HG03342 (cell line): ENCODE results near the gene TXNRD1.

ENCODE experiments used
- ATAC-seq: cut with Tn5 transposase; IDR thresholded peaks from one replicate; pipeline ENCODE4 v1.9.1; 2021; ENCODE audit warnings: mild to moderate bottlenecking, moderate library complexity; ENCODE audit not compliant: unreplicated experiment

The TXNRD1 gene

GRCh38 chr12:104299842-104300481, 84.4 kb downstream of the TXNRD1 start:
- no peak for ATAC-seq

GRCh38 chr12:104303538-104304151, 88.1 kb downstream of the TXNRD1 start, which contains the start of gene EID3:
Gene EID3, plus strand, starts transcription at chr12:104303739. Its CDS starts 196 bp downstream, at chr12:104303935.
- peak; percentile 95 for ATAC-seq

GRCh38 chr12:104304261-104305009, 88.9 kb downstream of the TXNRD1 start:
- no peak for ATAC-seq

GRCh38 chr12:104305349-104305748, 89.8 kb downstream of the TXNRD1 start:
- no peak for ATAC-seq

GRCh38 chr12:104306376-104306775, 90.8 kb downstream of the TXNRD1 start:
- no peak for ATAC-seq

- no peak for ATAC-seq
Observed at GRCh38 chr12:104306943-104307654, 91.5 kb downstream of the TXNRD1 start.

- no peak for ATAC-seq
Observed at GRCh38 chr12:104307655-104308000, 92.0 kb downstream of the TXNRD1 start.

GRCh38 chr12:104309446-104309993, 93.9 kb downstream of the TXNRD1 start:
- no peak for ATAC-seq

GRCh38 chr12:104310751-104311633, 95.4 kb downstream of the TXNRD1 start:
- no peak for ATAC-seq

- ATAC-seq: no peak
Observed at GRCh38 chr12:104312202-104312601, 96.6 kb downstream of the TXNRD1 start.

- no peak for ATAC-seq
Observed at GRCh38 chr12:104312654-104313053, 97.1 kb downstream of the TXNRD1 start.

GRCh38 chr12:104313568-104314241, 98.1 kb downstream of the TXNRD1 start:
- no peak for ATAC-seq

GRCh38 chr12:104314242-104314614, 98.6 kb downstream of the TXNRD1 start:
- no peak for ATAC-seq

- ATAC-seq: no peak
Observed at GRCh38 chr12:104315326-104316224, 100.0 kb downstream of the TXNRD1 start.

GRCh38 chr12:104316936-104317335, 101.4 kb downstream of the TXNRD1 start:
- no peak for ATAC-seq

- no peak for ATAC-seq
Observed at GRCh38 chr12:104317538-104318210, 102.1 kb downstream of the TXNRD1 start.

- ATAC-seq: no peak
Observed at GRCh38 chr12:104319028-104319427, 103.4 kb downstream of the TXNRD1 start.
